A549 (cell line): ENCODE results near the gene RAB40A. TPM values are rescaled to one million over a fixed set of nuclear protein-coding genes. Genes with fewer than 3 reads are reported as not detected.
"Not testable (repeated sequence)": the region's sequence is repeated elsewhere in the genome, so short reads cannot be mapped to it uniquely, and the experiment has no call there.

Experiments used
- ATAC-seq, 2 experiments: fragments of 200-7000 bp in 1 of 2; fragments of >200 bp in 1 of 2; cut with Nextera tagmentation in 1 of 2; cut with Tn5 transposase in 1 of 2; 3 replicates each; pipeline versions ENCODE4 v1.8.0 to v1.9.1; 2018 to 2020; ENCODE audit warnings: mild to moderate bottlenecking in 1 of 2, moderate library complexity in 1 of 2
- CTCF ChIA-PET: fragments of 300-600 bp; sonication (Branson Sonifier 250); formaldehyde crosslinking; extraction: SDS; loops from one replicate; lab custom pipeline; 2021; ENCODE audit warnings: antibody characterized with exemption, inconsistent platforms; lab: Yijun Ruan, JAX
- POLR2A ChIA-PET: fragments of 350-600 bp; formaldehyde crosslinking; extraction: SDS; loops from one replicate; lab custom pipeline; 2021; ENCODE audit warnings: antibody characterized with exemption, inconsistent platforms; lab: Yijun Ruan, JAX
- DNase-seq, 2 experiments: peaks; one replicate each; pipeline versions ENCODE4 v3.0.0 to v3.0.0-alpha.2; 2011 to 2016; ENCODE audit warnings: low read depth in 1 of 2, low spot score in 1 of 2
- FAIRE-seq: peaks from 2 replicates; lab custom pipeline; 2011; peaks lifted over from hg19 to GRCh38; lab: Jason Lieb, UNC
- H3K27ac ChIP-seq, 2 experiments: fragments of >200 bp; sonication (Bioruptor Twin); formaldehyde crosslinking; 3 replicates each; pipeline ENCODE4 v1.5.1; 2016 to 2017
- H3K4me1 ChIP-seq: fragments of >200 bp; sonication (Bioruptor Twin); formaldehyde crosslinking; 3 replicates; pipeline ENCODE4 v1.6.1; 2016
- H3K4me2 ChIP-seq: fragments of >200 bp; sonication (Bioruptor Twin); formaldehyde crosslinking; 3 replicates; pipeline ENCODE4 v1.6.1; 2016
- H3K4me3 ChIP-seq: fragments of >200 bp; sonication (Bioruptor Twin); formaldehyde crosslinking; 3 replicates; pipeline ENCODE4 v1.5.1; 2016
- H3K9me3 ChIP-seq: fragments of >200 bp; sonication (Bioruptor Twin); formaldehyde crosslinking; 3 replicates; pipeline ENCODE4 v1.6.1; 2016
- BCL3 ChIP-seq: fragments of >200 bp; sonication (Bioruptor Twin); formaldehyde crosslinking; IDR thresholded peaks from 3 replicates; pipeline ENCODE4 v1.6.1; 2016
- BHLHE40 ChIP-seq: IDR thresholded peaks from 2 replicates; pipeline ENCODE4 v1.6.1; 2012; ENCODE audit warnings: low read depth, low read length, inconsistent platforms
- CBX8 ChIP-seq: fragments of 200-600 bp; sonication (generic); IDR thresholded peaks from 2 replicates; pipeline ENCODE4 v1.6.1; 2016
- CEBPB ChIP-seq, 2 experiments: fragments of >200 bp in 1 of 2; sonication (Bioruptor Twin) in 1 of 2; formaldehyde crosslinking in 1 of 2; IDR thresholded peaks; 2 replicates each; pipeline ENCODE4 v1.6.1; 2012 to 2016
- CTCF ChIP-seq: fragments of >200 bp; sonication (Bioruptor Twin); formaldehyde crosslinking; IDR thresholded peaks from 3 replicates; pipeline ENCODE4 v1.5.1; 2016
- EHF ChIP-seq: fragments of 250-450 bp; sonication (Bioruptor Pico); IDR thresholded peaks from 2 replicates; pipeline ENCODE4 v1.5.0; 2020; ENCODE audit warnings: mild to moderate bottlenecking
- EHMT2 ChIP-seq: fragments of 200-600 bp; sonication (generic); IDR thresholded peaks from 2 replicates; pipeline ENCODE4 v1.6.1; 2016; ENCODE audit warnings: antibody characterized with exemption, low read depth, mild to moderate bottlenecking, moderate library complexity
- ESRRA ChIP-seq: fragments of 150-350 bp; IDR thresholded peaks from 2 replicates; pipeline ENCODE4 v1.6.1; 2014; ENCODE audit warnings: mild to moderate bottlenecking, low read length, borderline replicate concordance
- FOSL2 ChIP-seq, 2 experiments: fragments of 450-650 bp in 1 of 2; fragments of >200 bp in 1 of 2; sonication (Bioruptor Twin) in 1 of 2; formaldehyde crosslinking; IDR thresholded peaks; 2 replicates each; pipeline versions ENCODE4 v1.5.0 to v1.6.1; 2016 to 2020; ENCODE audit warnings: mild to moderate bottlenecking in 1 of 2, moderate library complexity in 1 of 2
- JUN ChIP-seq, 2 experiments: fragments of >200 bp; sonication (Bioruptor Twin); formaldehyde crosslinking; IDR thresholded peaks; 2 replicates in 1 of 2; 3 replicates in 1 of 2; pipeline ENCODE4 v1.6.1; 2016 to 2017
- KDM1A ChIP-seq: fragments of 200-600 bp; sonication (generic); IDR thresholded peaks from 2 replicates; pipeline ENCODE4 v1.6.1; 2016; ENCODE audit warnings: low read depth, mild to moderate bottlenecking
- MAFK ChIP-seq: fragments of 450-650 bp; IDR thresholded peaks from 2 replicates; pipeline ENCODE4 v1.6.1; 2014; ENCODE audit not compliant: partially characterized antibody
- MAX ChIP-seq: IDR thresholded peaks from 2 replicates; pipeline ENCODE4 v1.6.1; 2012
- NPAS2 ChIP-seq: fragments of 250-450 bp; sonication (Bioruptor Pico); IDR thresholded peaks from 2 replicates; pipeline ENCODE4 v1.8.0; 2022; ENCODE audit warnings: mild to moderate bottlenecking, moderate library complexity, borderline replicate concordance
- NR3C1 ChIP-seq: fragments of >200 bp; sonication (Bioruptor Twin); formaldehyde crosslinking; IDR thresholded peaks from 3 replicates; pipeline ENCODE4 v1.6.1; 2017
- PBX3 ChIP-seq: IDR thresholded peaks from 2 replicates; pipeline ENCODE4 v1.6.1; 2012
- RAD21 ChIP-seq, 2 experiments: fragments of >200 bp in 1 of 2; sonication (Bioruptor Twin) in 1 of 2; formaldehyde crosslinking in 1 of 2; IDR thresholded peaks in 1 of 2; conservative IDR thresholded peaks in 1 of 2; 2 replicates in 1 of 2; 3 replicates in 1 of 2; pipeline ENCODE4 v1.6.1; 2012 to 2018; ENCODE audit warnings: inconsistent platforms in 1 of 2
- RNF2 ChIP-seq: fragments of 200-600 bp; sonication (generic); IDR thresholded peaks from 2 replicates; pipeline ENCODE4 v1.6.1; 2016; ENCODE audit warnings: low read depth, mild to moderate bottlenecking, antibody characterized with exemption, moderate library complexity, borderline replicate concordance
- SREBF2 ChIP-seq: fragments of 450-650 bp; IDR thresholded peaks from 2 replicates; pipeline ENCODE4 v1.6.1; 2014; ENCODE audit warnings: mild to moderate bottlenecking, moderate library complexity
- TP53 ChIP-seq: fragments of 250-450 bp; sonication (Bioruptor Pico); IDR thresholded peaks from 2 replicates; pipeline ENCODE4 v1.5.0; 2021; ENCODE audit warnings: mild to moderate bottlenecking, moderate library complexity
- ZNF302 ChIP-seq: fragments of 250-450 bp; sonication (Bioruptor Pico); IDR thresholded peaks from 2 replicates; pipeline ENCODE4 v1.9.0; 2021; ENCODE audit warnings: inconsistent platforms, mild to moderate bottlenecking, moderate library complexity
- WGBS: methylation state at CpG from one replicate; pipeline ENCODE4 v1.1.6; 2017; ENCODE audit errors: missing lambda C conversion rate; 5-methylcytosine and 5-hydroxymethylcytosine counted together
- polyA plus RNA-seq, 4 experiments: library from polyadenylated mRNA; depleted of rRNA in 3 of 4; stranded (reverse); fragments of >200 nt; fragmentation: RNase III in 1 of 4; extraction: RNeasy Plus Mini Kit Qiagen cat#74134 plus additional on column Dnase treatment in 1 of 4; gene quantifications; 2 replicates in 3 of 4; 3 replicates in 1 of 4; pipeline ENCODE4 v1.2.3, GENCODE V29; 2011 to 2017

Gene RAB40A
- polyA plus RNA-seq, 2 of the 4 experiments (the other 2 are of a cell fraction), result 0.03 TPM; not detected in 1

- H3K9me3 ChIP-seq, result no peaks in the 10 kb centered on the region
- ChIA-PET POLR2A (no interaction called here), CTCF (no interaction called here)
- TF ChIP-seq BHLHE40, result no peak
- TF ChIP-seq EHMT2, result no peak
- H3K4me1 ChIP-seq, result 0 out of 3 replicates have a peak, but pooled peaks cover 3% of the 10 kb centered on the region
- H3K27ac ChIP-seq, result no peak overlapping the region
- DNase-seq (no peak), ATAC-seq (no peak), FAIRE-seq (no peak)
- no peak overlapping the region for H3K4me3 ChIP-seq
- 81% methylated on average over 5 of the region's 5 CpGs for WGBS
- no peak overlapping the region for H3K4me2 ChIP-seq
These were observed 20.5 kb downstream of the RAB40A start for GRCh38 chrX:103498786-103499185.

GRCh38 chrX:103495786-103496185 is 23.5 kb downstream of the RAB40A start:
- DNase-seq, result no peak
- peak; percentile 81 for FAIRE-seq
- H3K4me1 ChIP-seq, result no peaks in the 10 kb centered on the region
- CTCF ChIA-PET, result no interaction called here
- POLR2A ChIA-PET, result no interaction called here
- no peak overlapping the region for H3K4me2 ChIP-seq
- no peak overlapping the region for H3K27ac ChIP-seq
- no peak overlapping the region for H3K4me3 ChIP-seq
- no peak for TF ChIP-seq ESRRA
- TF ChIP-seq CEBPB (IDR thresholded peaks at IDR 0.05), result no peak
- no peak for TF ChIP-seq NR3C1
- no peak for TF ChIP-seq RAD21 (conservative IDR thresholded peaks at IDR 0.05 in 1 of 2, IDR thresholded peaks at IDR 0.05 in 1 of 2)
- no peak for TF ChIP-seq PBX3
- TF ChIP-seq SREBF2, result no peak
- no peak for TF ChIP-seq EHMT2
- no peak for TF ChIP-seq BCL3
- no peak for TF ChIP-seq RNF2
- TF ChIP-seq MAFK, result no peak
- TF ChIP-seq KDM1A, result no peak
- TF ChIP-seq TP53, result no peak
- no peak for TF ChIP-seq NPAS2
- TF ChIP-seq EHF (CRISPR knock-in tag), result no peak
- no peak for TF ChIP-seq JUN (IDR thresholded peaks at IDR 0.05)
- TF ChIP-seq CBX8, result no peak
- TF ChIP-seq FOSL2 (IDR thresholded peaks at IDR 0.05), result no peak
- TF ChIP-seq FOSL2 (CRISPR knock-in tag; IDR thresholded peaks at IDR 0.05), result no peak
- no peak for TF ChIP-seq ZNF302 (CRISPR knock-in tag)
- no peak for TF ChIP-seq BHLHE40
- no peak for TF ChIP-seq MAX
- no peak for ATAC-seq
- WGBS, result 100% methylated on average over 1 of the region's 1 CpG
- H3K9me3 ChIP-seq, result no peaks in the 10 kb centered on the region

GRCh38 chrX:103493578-103493977 is 25.7 kb downstream of the RAB40A start:
- H3K9me3 ChIP-seq, DNase-seq, FAIRE-seq, ATAC-seq, H3K27ac ChIP-seq, CTCF ChIA-PET, H3K4me3 ChIP-seq, H3K4me1 ChIP-seq, H3K4me2 ChIP-seq, POLR2A ChIA-PET: not testable (repeated sequence)
- 90% methylated on average over 3 of the region's 3 CpGs for WGBS

- FAIRE-seq (peak; percentile 73), DNase-seq (peak; percentile 13 to 46), ATAC-seq (peak; percentile 24 to 68; a peak in 4 of 6 replicates)
- peak; percentile 36; the same call in 2 of the 3 replicates for TF ChIP-seq CTCF
- peak; percentile 21 to 53; a peak in 2 of 5 replicates for TF ChIP-seq RAD21 (conservative IDR thresholded peaks at IDR 0.05 in 1 of 2, IDR thresholded peaks at IDR 0.05 in 1 of 2)
- H3K4me1 ChIP-seq, H3K9me3 ChIP-seq, POLR2A ChIA-PET, H3K4me2 ChIP-seq, H3K4me3 ChIP-seq, H3K27ac ChIP-seq: not testable (repeated sequence)
- whole genome bisulfite sequencing, result 0% methylated on average over 2 of the region's 4 CpGs
- CTCF ChIA-PET, result interaction anchor here (1.0 to 2.3 kb wide), 7 partner anchors 8 to 278 kb away, joined by 3 to 7 read pairs (median 4); no protein-coding TSS in a partner anchor
These were observed 29.6 kb downstream of the RAB40A start for GRCh38 chrX:103489733-103490132.
